ENCODE measurements around the gene PLCB2. TPM values are rescaled to one million over a fixed set of nuclear protein-coding genes. Genes with fewer than 3 reads are reported as not detected.

Gene PLCB2
- total and polyA plus RNA-seq, 9 of the 15 experiments (the other 6 are each of a cell fraction or from before 2014, with no cell fraction given), result 0.37 to 12.3 (median 8.0) TPM

GRCh38 chr15:40333922-40334492 is 26.3 kb upstream of the PLCB2 start (continued):
- TF ChIP-seq SMAD1 (IDR thresholded peaks at IDR 0.05; ENCODE audit: low read depth, low read length, partially characterized antibody) (no peak), ZNF316 (IDR thresholded peaks at IDR 0.05) (no peak), ZBTB33 (CRISPR knock-in tag; IDR thresholded peaks at IDR 0.05) (no peak), CBX8 (IDR thresholded peaks at IDR 0.05; ENCODE audit: borderline replicate concordance, extremely low read depth, low read depth, low read length, poor library complexity, severe bottlenecking) (no peak), FOXP1 (CRISPR knock-in tag; IDR thresholded peaks at IDR 0.05) (peak; percentile 50; the same call in 1 of the 2 replicates), ASH1L (IDR thresholded peaks at IDR 0.05; ENCODE audit: borderline replicate concordance, low read depth, partially characterized antibody) (no peak), HDAC2 (IDR thresholded peaks at IDR 0.05) (no peak), FOXK1 (CRISPR knock-in tag; IDR thresholded peaks at IDR 0.05; ENCODE audit: borderline replicate concordance) (0 out of 2 replicates have a peak, but pooled peaks have one; percentile 27), JUND (IDR thresholded peaks at IDR 0.05; ENCODE audit: borderline replicate concordance, low read depth, low read length) (0 out of 2 replicates have a peak, but pooled peaks have one; percentile 6), JUND (tag; IDR thresholded peaks at IDR 0.05; ENCODE audit: borderline replicate concordance, low read depth, low read length) (no peak), ZNF589 (CRISPR knock-in tag; IDR thresholded peaks at IDR 0.05; ENCODE audit: low read depth) (peak; percentile 59; the same call in 1 of the 2 replicates), TAF15 (IDR thresholded peaks at IDR 0.05; ENCODE audit: low read depth, low read length) (no peak), ZNF431 (CRISPR knock-in tag; IDR thresholded peaks at IDR 0.05) (no peak), VEZF1 (CRISPR knock-in tag; IDR thresholded peaks at IDR 0.05) (0 out of 2 replicates have a peak, but pooled peaks have one; percentile 30), GABPA (tag; conservative IDR thresholded peaks at IDR 0.05; ENCODE audit: low read depth) (peak; percentile 53), CGGBP1 (CRISPR knock-in tag; IDR thresholded peaks at IDR 0.05) (no peak), ELF1 (tag; IDR thresholded peaks at IDR 0.05) (0 out of 2 replicates have a peak, but pooled peaks have one; percentile 48), SIRT6 (IDR thresholded peaks at IDR 0.05; ENCODE audit: low read depth, low read length) (no peak), ZFX (CRISPR knock-in tag; IDR thresholded peaks at IDR 0.05) (peak; percentile 80), SPI1 (IDR thresholded peaks at IDR 0.05; ENCODE audit: borderline replicate concordance, low read depth, low read length) (peak; percentile 99), ZBTB12 (CRISPR knock-in tag; IDR thresholded peaks at IDR 0.05) (no peak)
- TF ChIP-seq, protein P1, sequence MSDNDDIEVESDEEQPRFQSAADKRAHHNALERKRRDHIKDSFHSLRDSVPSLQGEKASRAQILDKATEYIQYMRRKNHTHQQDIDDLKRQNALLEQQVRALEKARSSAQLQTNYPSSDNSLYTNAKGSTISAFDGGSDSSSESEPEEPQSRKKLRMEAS (CRISPR knock-in tag; IDR thresholded peaks at IDR 0.05), result peak; percentile 80; the same call in 1 of the 2 replicates
